GM12872 (cell line): Measurements from ENCODE around the gene MTRR.

Experiments
- CTCF ChIP-seq: IDR thresholded peaks from 3 replicates; pipeline ENCODE4 v1.5.1; 2011; ENCODE audit warnings: low read depth, mild to moderate bottlenecking, low read length, moderate library complexity; ENCODE audit not compliant: insufficient read depth

Gene MTRR

GRCh38 chr5:7894860-7895259 is 25.9 kb downstream of the MTRR start:
- TF ChIP-seq CTCF: no peak

GRCh38 chr5:7897014-7897600 is 28.2 kb downstream of the MTRR start:
- TF ChIP-seq CTCF: peak; percentile 38; the same call in 2 of the 3 replicates

- no peak for TF ChIP-seq CTCF
Measured at GRCh38 chr5:7902201-7902600, 33.3 kb downstream of the MTRR start.

- TF ChIP-seq CTCF: no peak
Measured at GRCh38 chr5:7902666-7903625, 34.0 kb downstream of the MTRR start.

- no peak for TF ChIP-seq CTCF
Measured at GRCh38 chr5:7904170-7904569, 35.2 kb downstream of the MTRR start.

GRCh38 chr5:7907612-7908011 is 38.7 kb downstream of the MTRR start:
- TF ChIP-seq CTCF: no peak

- no peak for TF ChIP-seq CTCF
Measured at GRCh38 chr5:7908317-7908716, 39.4 kb downstream of the MTRR start.
